Glomerular visceral epithelial cell (primary cell): ENCODE results near the gene KLF16.

Source experiments
- DNase-seq: peaks from one replicate; pipeline ENCODE4 v3.0.0-alpha.2; 2016; ENCODE audit errors: extremely low spot score

KLF16 gene

GRCh38 chr19:1807695-1808394 is 55.5 kb downstream of the KLF16 start:
- no peak for DNase-seq

DNA sequence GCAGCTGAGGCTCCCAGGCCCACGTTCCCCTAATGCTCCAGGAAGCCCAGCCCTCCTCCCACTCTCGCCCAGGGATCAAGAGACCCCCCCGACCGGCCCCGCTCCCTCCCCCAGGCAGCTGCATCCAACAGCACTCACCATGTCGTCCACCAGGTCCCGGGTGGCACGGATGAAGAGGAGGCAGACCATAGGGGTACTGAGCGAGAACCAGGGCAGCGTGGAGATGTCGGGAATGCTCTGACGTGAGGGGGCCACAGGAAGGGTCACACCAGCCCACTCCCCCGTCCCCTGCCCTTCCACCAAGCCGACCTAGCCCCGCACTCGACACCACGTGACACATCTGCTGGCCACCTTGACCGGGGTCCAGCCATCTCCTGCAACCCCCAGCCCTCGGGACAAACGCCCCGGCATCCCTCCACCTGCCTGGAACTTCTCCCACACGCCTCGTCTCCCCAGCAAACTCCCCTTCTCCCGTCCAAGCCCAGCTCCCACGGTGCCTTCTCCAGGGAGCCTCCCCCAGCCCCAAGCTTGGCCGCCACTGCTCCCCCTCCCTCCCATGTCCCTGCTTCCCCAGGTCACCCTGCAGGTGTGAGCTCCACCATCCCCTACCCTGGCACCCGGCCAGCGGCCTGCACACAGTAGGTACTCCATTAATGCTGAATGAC is 56.2 kb downstream of the KLF16 start:
- DNase-seq, result no peak

DNA sequence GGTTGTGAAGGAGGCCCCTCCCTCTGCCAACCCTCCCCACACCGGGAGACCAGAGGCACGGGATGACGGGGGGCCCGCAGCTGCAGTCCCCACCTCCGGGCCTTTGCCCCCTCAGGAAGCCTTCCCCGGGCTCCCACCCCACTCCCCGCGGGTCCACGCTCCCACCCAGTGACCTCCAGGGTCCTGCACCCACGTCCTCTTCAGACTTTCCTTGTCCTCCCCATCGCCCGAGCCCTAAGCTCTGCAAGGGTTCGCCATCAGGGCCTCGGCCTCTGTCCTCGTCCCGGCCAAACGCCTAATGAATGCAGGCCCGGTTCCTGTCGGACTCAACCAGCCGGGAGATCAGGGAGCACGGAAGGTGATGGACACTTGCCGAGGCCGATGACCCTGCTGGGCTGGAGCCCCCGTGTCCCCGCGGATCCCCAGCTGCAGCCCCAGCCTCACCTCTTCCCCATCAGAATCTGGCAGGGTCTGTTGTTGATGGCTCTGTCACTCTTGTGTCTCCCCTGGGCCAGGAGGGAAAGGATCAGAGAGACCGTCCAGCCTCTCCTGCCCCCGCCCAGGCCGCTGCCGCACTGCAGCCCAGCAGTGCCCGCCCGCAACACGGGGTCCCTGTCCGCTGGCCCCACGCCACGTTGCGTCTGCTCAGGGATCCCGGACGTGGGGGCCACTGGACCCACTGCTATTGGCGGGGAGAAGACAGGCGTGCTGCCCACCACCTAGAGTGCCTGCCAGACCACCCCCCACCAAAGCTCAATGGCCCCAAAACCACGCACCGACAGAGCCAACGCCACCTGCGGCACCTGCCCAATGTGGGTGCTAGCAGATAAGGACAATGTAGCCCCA is 57.0 kb downstream of the KLF16 start:
- no peak for DNase-seq

DNA sequence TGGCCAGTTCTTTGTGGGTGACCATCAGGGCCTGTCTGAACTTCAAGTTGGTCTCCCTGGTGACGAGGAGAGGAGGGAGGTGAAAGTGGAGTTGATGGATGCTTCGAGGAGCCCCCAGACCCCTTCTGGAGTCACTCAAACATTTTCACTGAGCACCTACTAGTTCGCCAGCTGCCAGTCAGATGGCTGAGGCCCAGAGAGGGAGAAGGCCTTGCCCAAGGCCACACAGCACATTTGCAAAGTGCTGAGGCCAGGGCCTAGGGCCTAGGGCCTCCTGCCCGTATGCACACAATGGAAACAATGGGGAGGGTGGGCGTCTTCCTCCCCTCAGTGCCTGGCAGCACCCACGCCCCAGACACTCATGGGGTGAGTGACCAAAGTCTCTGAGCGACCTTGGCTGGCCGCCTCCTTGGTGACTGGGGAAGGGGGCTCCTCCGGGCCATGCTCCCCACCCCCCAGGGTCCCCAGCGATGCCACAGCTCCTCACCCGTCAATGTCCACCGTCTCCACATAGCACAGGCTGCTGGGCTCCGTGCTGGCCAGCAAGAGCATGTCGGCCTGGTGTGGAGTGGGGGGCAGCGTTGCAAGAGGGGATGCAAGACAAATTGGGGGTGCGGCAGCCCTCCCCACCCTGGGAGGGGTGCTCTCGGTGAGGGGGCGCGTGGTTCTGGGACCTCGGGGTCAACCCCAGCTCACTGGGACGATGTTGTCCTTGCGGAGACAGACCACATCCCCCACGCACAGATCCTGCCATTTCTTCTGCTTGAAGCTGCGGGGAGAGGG is 57.8 kb downstream of the KLF16 start:
- DNase-seq, result no peak

DNA sequence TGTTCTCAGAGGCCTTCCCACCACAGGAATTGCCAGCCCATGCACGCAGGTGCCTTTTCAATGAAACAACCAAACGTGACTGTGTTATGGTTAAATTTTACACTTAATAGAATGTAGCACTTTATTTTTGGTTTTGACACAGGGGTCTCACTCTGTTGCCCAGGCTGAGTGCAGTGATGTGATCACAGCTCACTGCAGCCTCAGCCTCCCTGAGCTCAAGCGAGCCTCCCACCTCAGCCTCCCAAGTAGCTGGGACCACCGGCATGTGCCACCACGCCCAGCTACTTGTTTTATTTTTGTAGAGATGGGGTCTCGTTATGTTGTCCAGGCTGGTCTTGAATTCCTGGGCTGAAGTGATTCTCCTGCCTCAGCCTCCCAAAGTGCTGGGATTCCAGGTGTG is 58.5 kb downstream of the KLF16 start:
- DNase-seq, result no peak
